HepG2 (cell line): ENCODE measurements around the gene EGFL8. TPM values are rescaled to one million over a fixed set of nuclear protein-coding genes. Genes with fewer than 3 reads are reported as not detected.

Experiments
- CBX5 ChIP-seq: sonication (generic); formaldehyde crosslinking; IDR thresholded peaks from 2 replicates; pipeline ENCODE4 v1.4.0; 2020; ENCODE audit warnings: missing genetic modification reagents, borderline replicate concordance
- DPF2 ChIP-seq: sonication (generic); formaldehyde crosslinking; IDR thresholded peaks from 2 replicates; pipeline ENCODE4 v1.4.0; 2020; ENCODE audit warnings: mild to moderate bottlenecking, low read depth, missing genetic modification reagents, borderline replicate concordance
- EED ChIP-seq: sonication (generic); formaldehyde crosslinking; IDR thresholded peaks from 2 replicates; pipeline ENCODE4 v1.5.0; 2020; ENCODE audit warnings: mild to moderate bottlenecking, missing genetic modification reagents
- ELF1 ChIP-seq: sonication (generic); formaldehyde crosslinking; IDR thresholded peaks from 2 replicates; pipeline ENCODE4 v1.4.0; 2020; ENCODE audit warnings: missing genetic modification reagents
- HNRNPL ChIP-seq: fragments of 200-400 bp; formaldehyde crosslinking; IDR thresholded peaks from 2 replicates; pipeline ENCODE4 v1.6.1; 2017; ENCODE audit warnings: mild to moderate bottlenecking, low read depth, low read length
- NAIF1 ChIP-seq: sonication (generic); formaldehyde crosslinking; IDR thresholded peaks from 2 replicates; pipeline ENCODE4 v1.5.0; 2020; ENCODE audit warnings: mild to moderate bottlenecking, missing genetic modification reagents, borderline replicate concordance
- NR1H2 ChIP-seq: sonication (generic); formaldehyde crosslinking; IDR thresholded peaks from 2 replicates; pipeline ENCODE4 v1.8.1; 2022; ENCODE audit warnings: low read depth, missing genetic modification reagents, borderline replicate concordance
- POLR2A ChIP-seq, 2 experiments: IDR thresholded peaks; 2 replicates each; pipeline ENCODE4 v1.6.1; 2011; ENCODE audit warnings: low read depth in 2 of 2, low read length in 2 of 2, mild to moderate bottlenecking in 1 of 2, moderate library complexity in 1 of 2; ENCODE audit not compliant: insufficient read depth in 1 of 2
- TBP ChIP-seq: sonication (generic); formaldehyde crosslinking; IDR thresholded peaks from 2 replicates; pipeline ENCODE4 v1.5.0; 2020; ENCODE audit warnings: missing genetic modification reagents
- THAP11 ChIP-seq: IDR thresholded peaks from 2 replicates; pipeline ENCODE4 v1.6.1; 2016; ENCODE audit warnings: missing biosample characterization, missing genetic modification reagents
- XBP1 ChIP-seq: sonication (generic); formaldehyde crosslinking; IDR thresholded peaks from 2 replicates; pipeline ENCODE4 v1.5.0; 2020; ENCODE audit warnings: missing genetic modification reagents
- ZBTB7A ChIP-seq: sonication (generic); formaldehyde crosslinking; IDR thresholded peaks from 2 replicates; pipeline ENCODE4 v1.8.0; 2022; ENCODE audit warnings: mild to moderate bottlenecking, missing genetic modification reagents
- ZMAT3 ChIP-seq: sonication (generic); formaldehyde crosslinking; conservative IDR thresholded peaks from 2 replicates; pipeline ENCODE4 v1.7.0; 2021; ENCODE audit warnings: missing genetic modification reagents
- ZNF138 ChIP-seq: sonication (generic); formaldehyde crosslinking; IDR thresholded peaks from 2 replicates; pipeline ENCODE4 v1.5.0; 2020; ENCODE audit warnings: mild to moderate bottlenecking, low read depth, missing genetic modification reagents
- ZNF18 ChIP-seq: sonication (generic); formaldehyde crosslinking; IDR thresholded peaks from 2 replicates; pipeline ENCODE4 v1.8.0; 2022; ENCODE audit warnings: mild to moderate bottlenecking, missing genetic modification reagents; ENCODE audit not compliant: insufficient replicate concordance
- ZNF207 ChIP-seq: fragments of 450-650 bp; IDR thresholded peaks from 2 replicates; pipeline ENCODE4 v1.6.1; 2016; ENCODE audit warnings: antibody characterized with exemption, borderline replicate concordance
- ZNF280B ChIP-seq: sonication (generic); formaldehyde crosslinking; IDR thresholded peaks from 2 replicates; pipeline ENCODE4 v1.5.0; 2020; ENCODE audit warnings: missing genetic modification reagents, mild to moderate bottlenecking, borderline replicate concordance
- ZNF441 ChIP-seq: sonication (generic); formaldehyde crosslinking; IDR thresholded peaks from 2 replicates; pipeline ENCODE4 v1.7.0; 2021; ENCODE audit warnings: missing genetic modification reagents, borderline replicate concordance
- ZNF503 ChIP-seq: sonication (generic); formaldehyde crosslinking; IDR thresholded peaks from 2 replicates; pipeline ENCODE4 v1.4.0; 2020; ENCODE audit warnings: missing genetic modification reagents
- ZNF513 ChIP-seq: sonication (generic); formaldehyde crosslinking; conservative IDR thresholded peaks from 2 replicates; pipeline ENCODE4 v1.5.0; 2020; ENCODE audit warnings: missing genetic modification reagents
- ZNF576 ChIP-seq: sonication (generic); formaldehyde crosslinking; IDR thresholded peaks from 2 replicates; pipeline ENCODE4 v1.4.0; 2020; ENCODE audit warnings: mild to moderate bottlenecking, missing genetic modification reagents
- ZSCAN20 ChIP-seq: sonication (generic); formaldehyde crosslinking; IDR thresholded peaks from 2 replicates; pipeline ENCODE4 v1.4.0; 2020; ENCODE audit warnings: missing genetic modification reagents, mild to moderate bottlenecking, borderline replicate concordance
- ZSCAN21 ChIP-seq: sonication (generic); formaldehyde crosslinking; IDR thresholded peaks from 2 replicates; pipeline ENCODE4 v1.8.0; 2022; ENCODE audit warnings: mild to moderate bottlenecking, missing genetic modification reagents, moderate library complexity, borderline replicate concordance
- polyA plus RNA-seq, 8 experiments: library from polyadenylated mRNA; depleted of rRNA in 3 of 8; stranded (reverse) in 7 of 8; unstranded in 1 of 8; fragments of >200 nt; fragmentation: Illumina TruSeq in 4 of 8; extraction: Trizol in 4 of 8; gene quantifications; 2 replicates each; pipeline versions ENCODE4 v1.2.1 to v1.2.3, GENCODE V29; 2011 to 2016; ENCODE audit warnings: low read depth in 4 of 8, missing spikeins in 1 of 8, mixed read lengths in 1 of 8; ENCODE audit not compliant: insufficient read depth in 1 of 8
- total RNA-seq, 5 experiments: library from RNA; depleted of rRNA; stranded (reverse); fragments of >200 nt; fragmentation: Illumina TruSeq; extraction: Trizol; gene quantifications; 2 replicates each; pipeline ENCODE4 v1.2.3, GENCODE V29; 2016; ENCODE audit warnings: low read depth in 1 of 5

The EGFL8 gene
- total and polyA plus RNA-seq, 2 of the 13 experiments (the other 11 are each of a cell fraction or from before 2014, with no cell fraction given) = 10.0 to 11.5 TPM

GRCh38 chr6:32195902-32196681, 31.7 kb downstream of the EGFL8 start (continued):
- TF ChIP-seq ZNF18 (CRISPR knock-in tag) (peak; percentile 49), ZMAT3 (CRISPR knock-in tag) (peak; percentile 91), EED (CRISPR knock-in tag) (peak; percentile 12; the same call in 1 of the 2 replicates), ZNF207 (no peak), ZNF503 (CRISPR knock-in tag) (peak; percentile 54; the same call in 1 of the 2 replicates), ZNF441 (CRISPR knock-in tag) (no peak), POLR2A (IDR thresholded peaks at IDR 0.05; ENCODE audit: insufficient read depth in 1 of 2, low read depth in 2 of 2, low read length in 2 of 2) (peak in 1 of 2 experiments; percentile 94; a peak in 2 of 4 replicates), XBP1 (CRISPR knock-in tag) (no peak), ELF1 (CRISPR knock-in tag) (peak; percentile 76), HNRNPL (no peak), ZBTB7A (CRISPR knock-in tag) (peak; percentile 93), TBP (CRISPR knock-in tag) (no peak), DPF2 (CRISPR knock-in tag) (no peak; the same call in 1 of the 2 replicates), ZNF280B (CRISPR knock-in tag) (peak; percentile 40; the same call in 1 of the 2 replicates), NR1H2 (CRISPR knock-in tag) (peak; percentile 92; the same call in 1 of the 2 replicates), NAIF1 (no peak; the same call in 1 of the 2 replicates), ZNF576 (no peak), ZSCAN21 (CRISPR knock-in tag) (peak; percentile 88), CBX5 (CRISPR knock-in tag) (peak; percentile 12; the same call in 1 of the 2 replicates), THAP11 (peak; percentile 4), ZNF138 (CRISPR knock-in tag) (no peak), ZNF513 (CRISPR knock-in tag) (0 out of 2 replicates have a peak, but pooled peaks have one; percentile 74), ZSCAN20 (CRISPR knock-in tag) (peak; percentile 88)
